ENCODE data around the gene RASGRP4.
"Not testable (repeated sequence)": the region's sequence is repeated elsewhere in the genome, so short reads cannot be mapped to it uniquely, and the experiment has no call there.

DNA sequence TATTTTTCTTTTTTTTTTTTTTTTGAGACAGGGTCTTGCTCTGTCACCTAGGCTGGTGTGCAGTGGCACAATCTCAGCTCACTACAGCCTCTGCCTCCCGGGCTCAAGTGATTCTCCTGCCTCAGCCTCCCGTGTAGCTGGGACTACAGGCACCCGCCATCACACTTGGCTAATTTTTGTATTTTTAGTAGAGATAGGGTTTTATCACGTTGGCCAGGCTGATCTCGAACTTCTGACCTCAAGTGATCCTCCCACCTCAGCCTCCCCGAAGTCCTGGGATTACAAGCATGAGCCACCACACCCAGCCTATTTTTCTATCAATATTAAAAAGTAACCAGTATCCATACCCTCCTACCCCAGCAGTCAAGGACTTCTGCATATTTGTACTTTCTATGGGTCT, 15.6 kb downstream of the RASGRP4 start:
- TF ChIP-seq CTCF (IDR thresholded peaks at IDR 0.05); REST (IDR thresholded peaks at IDR 0.05; ENCODE audit: insufficient read depth in 1 of 2, low read depth in 2 of 2, low read length in 1 of 2); TCF7L2 (IDR thresholded peaks at IDR 0.05; ENCODE audit: low read depth, low read length); POLR2AphosphoS5 (IDR thresholded peaks at IDR 0.05; ENCODE audit: low read depth, low read length): not testable (repeated sequence)
